GM21825 (cell line): ENCODE results near the gene H6PD.

Source experiments
- ATAC-seq: cut with Tn5 transposase; IDR thresholded peaks from one replicate; pipeline ENCODE4 v1.9.1; 2021; ENCODE audit warnings: mild to moderate bottlenecking, moderate library complexity; ENCODE audit not compliant: unreplicated experiment

H6PD gene

GRCh38 chr1:9256332-9256731 lies 21.8 kb downstream of the H6PD start:
- no peak for ATAC-seq

GRCh38 chr1:9257851-9258250 lies 23.3 kb downstream of the H6PD start:
- no peak for ATAC-seq

GRCh38 chr1:9258629-9259028 lies 24.1 kb downstream of the H6PD start:
- ATAC-seq: no peak

GRCh38 chr1:9260059-9260766 lies 25.6 kb downstream of the H6PD start:
- ATAC-seq: no peak

- no peak for ATAC-seq
Observed at GRCh38 chr1:9261496-9261895, 26.9 kb downstream of the H6PD start.

GRCh38 chr1:9262096-9262986 lies 27.8 kb downstream of the H6PD start:
- ATAC-seq: no peak

- no peak for ATAC-seq
Observed at GRCh38 chr1:9263276-9263855, 28.8 kb downstream of the H6PD start.

GRCh38 chr1:9263984-9264872 lies 29.7 kb downstream of the H6PD start:
- ATAC-seq: no peak

GRCh38 chr1:9265037-9265436 lies 30.5 kb downstream of the H6PD start:
- ATAC-seq: no peak

GRCh38 chr1:9265968-9266367 lies 31.4 kb downstream of the H6PD start:
- ATAC-seq: no peak

GRCh38 chr1:9267352-9267686 lies 32.7 kb downstream of the H6PD start:
- ATAC-seq: no peak

GRCh38 chr1:9267827-9268581 lies 33.4 kb downstream of the H6PD start:
- no peak for ATAC-seq

- no peak for ATAC-seq
Observed at GRCh38 chr1:9269078-9269501, 34.5 kb downstream of the H6PD start.

GRCh38 chr1:9269721-9270120 lies 35.1 kb downstream of the H6PD start:
- ATAC-seq: no peak

- ATAC-seq: no peak
Observed at GRCh38 chr1:9270290-9270883, 35.8 kb downstream of the H6PD start.

- no peak for ATAC-seq
Observed at GRCh38 chr1:9271283-9271682, 36.7 kb downstream of the H6PD start.

GRCh38 chr1:9271861-9272595 lies 37.5 kb downstream of the H6PD start:
- no peak for ATAC-seq

- ATAC-seq: no peak
Observed at GRCh38 chr1:9273177-9273576, 38.6 kb downstream of the H6PD start.

- no peak for ATAC-seq
Observed at GRCh38 chr1:9275161-9275560, 40.6 kb downstream of the H6PD start.
